ENCODE data around the gene ATG5. TPM values are rescaled to one million over a fixed set of nuclear protein-coding genes. Genes with fewer than 3 reads are reported as not detected.

ATG5 gene
- total and polyA plus RNA-seq, 2 donors (not counting 1 experiment from before 2014, with no cell fraction given): 13.6 to 26.3 TPM

- Histone ChIP-seq H3K4me1 (ENCODE audit: control insufficient read depth in 2 of 2, insufficient read depth in 2 of 2, low read length in 2 of 2) (no peaks in the 10 kb centered on the region), H3K4me2 (replicated peaks; ENCODE audit: low read depth, low read length, poor library complexity, severe bottlenecking) (no peak overlapping the region), H2AFZ (ENCODE audit: insufficient read depth, low read depth, low read length, poor library complexity, severe bottlenecking) (no peak overlapping the region), H3K79me2 (ENCODE audit: control insufficient read depth, insufficient read depth, low read length) (no peaks in the 10 kb centered on the region), H3K9ac (ENCODE audit: low read length) (no peak overlapping the region), H3K27me3 (replicated peaks in 1 of 4; ENCODE audit: control extremely low read depth in 1 of 4, control insufficient read depth in 3 of 4, insufficient read depth in 4 of 4, low read length in 3 of 4) (peaks cover 0 to 4% (median 0%) of the 10 kb centered on the region in 4 experiments), H3K9me3 (ENCODE audit: control extremely low read depth in 1 of 3, control insufficient read depth in 2 of 3, insufficient read depth in 1 of 3, low read length in 2 of 3) (peaks cover 0 to 5% (median 0%) of the 10 kb centered on the region in 3 donors), H4K20me1 (ENCODE audit: control insufficient read depth, insufficient read depth, low read length, poor library complexity, severe bottlenecking) (no peaks in the 10 kb centered on the region), H3K27ac (ENCODE audit: low read length in 2 of 2) (no peak overlapping the region), H3K36me3 (replicated peaks in 1 of 2; ENCODE audit: control extremely low read depth in 1 of 2, control insufficient read depth in 1 of 2, extremely low read depth in 1 of 2, insufficient read depth in 2 of 2, low read length in 1 of 2) (no peaks in the 10 kb centered on the region), H3K4me3 (ENCODE audit: control extremely low read depth in 1 of 5, extremely low read depth in 1 of 5, insufficient read depth in 1 of 5, low read depth in 2 of 5, low read length in 4 of 5) (no peak overlapping the region)
- intact Hi-C loops (cut with micrococcal nuclease): no loop called here
- ChIA-PET CTCF (interaction anchor here (1.1 to 1.7 kb wide), 5 partner anchors 8 to 22 kb away, joined by 3 to 7 read pairs (median 5); partner anchors contain the start of genes ATG5 and CRYBG1), POLR2A (no interaction called here)
- H3K27ac Mint-ChIP-seq: no peak overlapping the region
- no peaks in the 10 kb centered on the region for H3K9me3 Mint-ChIP-seq (ENCODE audit: insufficient read depth)
- WGBS (ENCODE audit: insufficient coverage): no CpG with 5 or more reads among the region's 1 CpG
- ATAC-seq (ENCODE audit: low read depth): no peak
- no peak for DNase-seq
- TF ChIP-seq EZH2 (IDR thresholded peaks at IDR 0.05; ENCODE audit: borderline replicate concordance, insufficient read depth, low read depth, low read length, poor library complexity, severe bottlenecking) (no peak), CTCF (IDR thresholded peaks at IDR 0.05) (no peak)
- H3K27me3 Mint-ChIP-seq: peaks cover 14% of the 10 kb centered on the region
- H3K4me3 Mint-ChIP-seq: no peak overlapping the region
- no peaks in the 10 kb centered on the region for H3K4me1 Mint-ChIP-seq
Measured at GRCh38 chr6:106347219-106347618, 21.7 kb upstream of the ATG5 start.

DNA sequence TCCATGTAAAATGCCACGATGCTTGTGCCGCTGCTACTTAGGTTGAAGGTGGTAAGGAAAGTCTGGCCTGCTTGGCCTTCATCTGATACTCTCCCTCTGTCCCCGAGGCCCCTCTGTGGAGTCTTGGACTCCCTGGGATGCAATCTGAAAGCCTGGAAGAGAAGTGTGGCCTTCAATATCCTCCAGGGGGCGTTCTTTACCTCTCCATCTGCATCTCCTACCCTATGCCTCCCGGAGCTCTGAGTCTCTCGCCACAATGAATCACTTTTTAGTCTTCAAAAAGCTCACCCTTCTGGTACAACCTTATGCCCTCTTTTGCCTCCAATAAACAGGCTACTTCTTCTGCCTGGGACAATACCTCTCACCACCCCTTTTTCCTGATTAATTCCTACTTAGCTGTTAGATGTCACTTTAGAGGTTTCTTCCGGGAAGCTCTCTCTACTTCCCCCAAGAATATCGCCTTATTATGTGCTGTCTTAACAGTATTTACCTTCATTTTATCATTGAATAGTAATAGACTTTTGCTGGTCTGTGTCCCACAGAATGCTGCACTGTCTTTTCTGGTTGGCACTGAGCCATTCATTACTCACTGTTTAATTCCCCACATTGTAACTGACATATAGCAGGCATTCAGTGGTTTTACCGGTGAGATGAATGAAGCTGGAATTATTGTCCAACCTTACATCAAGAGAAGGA lies 13.9 kb upstream of the ATG5 start:
- no peaks in the 10 kb centered on the region for H3K36me3 ChIP-seq (replicated peaks in 1 of 2; ENCODE audit: control extremely low read depth in 1 of 2, control insufficient read depth in 1 of 2, extremely low read depth in 1 of 2, insufficient read depth in 2 of 2, low read length in 1 of 2)
- ChIA-PET POLR2A (no interaction called here), CTCF (interaction anchor here (0.6 to 3.8 kb wide), 29 partner anchors 8 to 775 kb away, joined by 3 to 20 read pairs (median 4); no protein-coding TSS in a partner anchor)
- no peaks in the 10 kb centered on the region for H3K9me3 ChIP-seq (ENCODE audit: control extremely low read depth in 1 of 3, control insufficient read depth in 2 of 3, insufficient read depth in 1 of 3, low read length in 2 of 3)
- DNase-seq (peak; percentile 66), ATAC-seq (ENCODE audit: low read depth) (peak; percentile 74)
- H3K9me3 Mint-ChIP-seq (ENCODE audit: insufficient read depth): no peaks in the 10 kb centered on the region
- H3K27ac Mint-ChIP-seq: no peak overlapping the region
- H3K4me1 ChIP-seq (ENCODE audit: control insufficient read depth in 2 of 2, insufficient read depth in 2 of 2, low read length in 2 of 2): peaks cover 5% of the 10 kb centered on the region in 2 donors
- H3K79me2 ChIP-seq (ENCODE audit: control insufficient read depth, insufficient read depth, low read length): no peaks in the 10 kb centered on the region
- peak overlapping the region in 2 of 5 experiments; percentile 17 to 24 for H3K4me3 ChIP-seq (ENCODE audit: control extremely low read depth in 1 of 5, extremely low read depth in 1 of 5, insufficient read depth in 1 of 5, low read depth in 2 of 5, low read length in 4 of 5)
- H3K27me3 ChIP-seq (replicated peaks in 1 of 4; ENCODE audit: control extremely low read depth in 1 of 4, control insufficient read depth in 3 of 4, insufficient read depth in 4 of 4, low read length in 3 of 4): peaks cover 0 to 2% (median 0%) of the 10 kb centered on the region in 4 experiments
- H3K9ac ChIP-seq (ENCODE audit: low read length): no peak overlapping the region
- H3K27ac ChIP-seq (ENCODE audit: low read length in 2 of 2): no peak overlapping the region
- TF ChIP-seq CTCF (IDR thresholded peaks at IDR 0.05) (peak; percentile 81), EZH2 (IDR thresholded peaks at IDR 0.05; ENCODE audit: borderline replicate concordance, insufficient read depth, low read depth, low read length, poor library complexity, severe bottlenecking) (no peak)
- 5% methylated on average over 3 of the region's 9 CpGs for WGBS (ENCODE audit: insufficient coverage)
- peak overlapping the region; percentile 84 for H2AFZ ChIP-seq (ENCODE audit: insufficient read depth, low read depth, low read length, poor library complexity, severe bottlenecking)
- peaks cover 31% of the 10 kb centered on the region for H3K27me3 Mint-ChIP-seq
- peak overlapping the region; percentile 61 for H3K4me3 Mint-ChIP-seq
- no peaks in the 10 kb centered on the region for H4K20me1 ChIP-seq (ENCODE audit: control insufficient read depth, insufficient read depth, low read length, poor library complexity, severe bottlenecking)
- H3K4me2 ChIP-seq (replicated peaks; ENCODE audit: low read depth, low read length, poor library complexity, severe bottlenecking): peak overlapping the region; percentile 63
- H3K4me1 Mint-ChIP-seq: peaks cover 2% of the 10 kb centered on the region
- intact Hi-C loops (cut with micrococcal nuclease): loop anchor here (1.0 kb wide), 3 partner anchors 227 to 658 kb away; no protein-coding TSS in a partner anchor

All from B cell (primary cell).